K562 (cell line): ENCODE results near the gene BACE2. TPM values are rescaled to one million over a fixed set of nuclear protein-coding genes. Genes with fewer than 3 reads are reported as not detected.
A peak's percentile ranks its signal among the peaks of the same experiment; 100 is the strongest.
"Not testable (repeated sequence)": the region's sequence is repeated elsewhere in the genome, so short reads cannot be mapped to it uniquely, and the experiment has no call there.

Source experiments
- ATAC-seq: fragments of 200-7000 bp; cut with Tn5 transposase; 3 replicates; pipeline ENCODE4 v1.9.1; 2020; ENCODE audit warnings: moderate library complexity
- BruUV-seq: library from RNA; stranded (reverse); fragments of 400-500 nt; replicated peaks from 2 replicates; lab custom pipeline; 2021; lab: Mats Ljungman, UMichigan
- CTCF ChIA-PET: fragments of 300-600 bp; formaldehyde crosslinking; extraction: SDS; loops from one replicate; lab custom pipeline; 2021; ENCODE audit warnings: low intra/inter-chr PET ratio; lab: Yijun Ruan, JAX
- POLR2A ChIA-PET: fragments of 300-600, 350-650 bp; sonication (Branson Sonifier 250); formaldehyde crosslinking; extraction: SDS; loops from one replicate; lab custom pipeline; 2021; ENCODE audit warnings: antibody characterized with exemption, inconsistent platforms; lab: Yijun Ruan, JAX
- DNase-seq, 4 experiments: peaks; one replicate each; pipeline versions ENCODE4 v3.0.0 to v3.0.0-alpha.2; 2011 to 2018; ENCODE audit warnings: low spot score in 3 of 4, mixed read lengths in 3 of 4; ENCODE audit errors: extremely low read depth in 1 of 4
- FAIRE-seq: peaks from 2 replicates; lab custom pipeline; 2011; peaks lifted over from hg19 to GRCh38; lab: Jason Lieb, UNC
- H2AFZ ChIP-seq: 2 replicates; pipeline ENCODE4 v1.6.0; 2011; ENCODE audit warnings: low read depth, low read length, control low read depth, inconsistent platforms
- H3K27ac ChIP-seq: fragments of 200-600 bp; 3 replicates; pipeline ENCODE4 v1.8.0; 2011; ENCODE audit warnings: low read depth, mild to moderate bottlenecking, control low read depth, inconsistent platforms, low read length, moderate library complexity, mixed read lengths; ENCODE audit errors: extremely low read depth
- H3K27me3 ChIP-seq, 2 experiments: fragments of 300-600 bp in 1 of 2; 2 replicates in 1 of 2; 3 replicates in 1 of 2; pipeline versions ENCODE4 v1.6.0 to v1.8.0; 2011; ENCODE audit warnings: inconsistent platforms in 2 of 2, low read length in 2 of 2, mild to moderate bottlenecking in 1 of 2, mixed read lengths in 1 of 2, moderate library complexity in 1 of 2; ENCODE audit not compliant: control insufficient read depth in 2 of 2, insufficient read depth in 2 of 2
- H3K36me3 ChIP-seq: fragments of 300-600 bp; 3 replicates; pipeline ENCODE4 v1.8.0; 2011; ENCODE audit warnings: mild to moderate bottlenecking, low read length, inconsistent platforms; ENCODE audit not compliant: control insufficient read depth, insufficient read depth
- H3K4me1 ChIP-seq, 2 experiments: fragments of 200-600 bp in 1 of 2; replicated peaks in 1 of 2; 2 replicates in 1 of 2; 3 replicates in 1 of 2; pipeline versions ENCODE4 v1.5.1 to v1.8.0; 2011; ENCODE audit warnings: inconsistent platforms in 2 of 2, low read length in 2 of 2, mild to moderate bottlenecking in 1 of 2, mixed read lengths in 1 of 2, moderate library complexity in 1 of 2; ENCODE audit not compliant: control insufficient read depth in 2 of 2, insufficient read depth in 2 of 2
- H3K4me2 ChIP-seq: 2 replicates; pipeline ENCODE4 v1.6.1; 2011; ENCODE audit warnings: low read length, control low read depth, inconsistent platforms, mixed read lengths; ENCODE audit not compliant: insufficient read depth
- H3K4me3 ChIP-seq: fragments of 200-600 bp; sonication (generic), shearing (Covaris generic); 2 replicates; pipeline ENCODE4 v1.5.1; 2016; ENCODE audit warnings: control low read depth, inconsistent platforms
- H3K79me2 ChIP-seq: fragments of 200-600 bp; 3 replicates; pipeline ENCODE4 v1.8.0; 2011; ENCODE audit warnings: low read length, inconsistent platforms; ENCODE audit not compliant: control insufficient read depth, insufficient read depth
- H3K9ac ChIP-seq, 2 experiments: 2 replicates each; pipeline versions ENCODE4 v1.6.0 to v1.6.1; 2011; ENCODE audit warnings: low read depth in 2 of 2, low read length in 2 of 2, control low read depth in 1 of 2, inconsistent platforms in 1 of 2, mild to moderate bottlenecking in 1 of 2, mixed read lengths in 1 of 2; ENCODE audit not compliant: insufficient read depth in 1 of 2
- H3K9me1 ChIP-seq: one replicate; pipeline ENCODE4 v1.6.0; 2011; ENCODE audit warnings: inconsistent platforms, mild to moderate bottlenecking, low read length, moderate library complexity; ENCODE audit not compliant: control insufficient read depth, insufficient read depth
- H3K9me3 ChIP-seq: replicated peaks from 2 replicates; pipeline ENCODE4 v1.5.1; 2011; ENCODE audit warnings: low read depth, low read length, inconsistent platforms; ENCODE audit not compliant: control insufficient read depth, insufficient read depth
- H4K20me1 ChIP-seq: replicated peaks from 2 replicates; pipeline ENCODE4 v1.6.1; 2011; ENCODE audit warnings: low read length, inconsistent platforms, mixed read lengths; ENCODE audit not compliant: control insufficient read depth, insufficient read depth
- FOXK1 ChIP-seq: sonication (generic); formaldehyde crosslinking; IDR thresholded peaks from 2 replicates; pipeline ENCODE4 v1.8.0; 2022; ENCODE audit warnings: missing genetic modification reagents, mild to moderate bottlenecking, borderline replicate concordance
- NRF1 ChIP-seq, 2 experiments: fragments of 450-650 bp; IDR thresholded peaks in 1 of 2; conservative IDR thresholded peaks in 1 of 2; 2 replicates each; pipeline ENCODE4 v1.6.1; 2014; ENCODE audit warnings: mild to moderate bottlenecking in 2 of 2
- RBM25 ChIP-seq: fragments of 200-400 bp; formaldehyde crosslinking; IDR thresholded peaks from 2 replicates; pipeline ENCODE4 v1.6.1; 2018; ENCODE audit warnings: low read length, low read depth, moderate library complexity; ENCODE audit not compliant: severe bottlenecking
- ZNF146 ChIP-seq: IDR thresholded peaks from one replicate; pipeline ENCODE4 v1.6.1; 2018; ENCODE audit warnings: missing compliant biosample characterization; ENCODE audit not compliant: unreplicated experiment
- ZNF232 ChIP-seq: sonication (generic); formaldehyde crosslinking; IDR thresholded peaks from 2 replicates; pipeline ENCODE4 v1.8.0; 2022; ENCODE audit warnings: mild to moderate bottlenecking, missing genetic modification reagents
- WGBS: fragments of 100-300 bp; shearing (Covaris generic); methylation state at CpG from one replicate; pipeline ENCODE4 v1.1.6; 2016; ENCODE audit warnings: low coverage, mixed read lengths; ENCODE audit not compliant: insufficient coverage; ENCODE audit errors: missing lambda C conversion rate; 5-methylcytosine and 5-hydroxymethylcytosine counted together
- in situ Hi-C: fragments of 300-500 bp; cut with MboI; formaldehyde crosslinking; loops from 4 replicates; pipeline ENCODE4 v1.15.0; 2018; ENCODE audit warnings: inconsistent platforms, mixed read lengths
- intact Hi-C: fragments of 100-400 bp; cut with micrococcal nuclease; formaldehyde crosslinking; loops from 2 replicates; pipeline ENCODE4 v1.14.2; 2022
- polyA plus RNA-seq, 8 experiments: library from polyadenylated mRNA; depleted of rRNA in 4 of 8; stranded (reverse) in 5 of 8; unstranded in 3 of 8; fragments of >200 nt; fragmentation: Nextera tagmentation in 2 of 8; fragmentation: Illumina TruSeq in 1 of 8; extraction: Ambion mirVana in 2 of 8; extraction: Trizol in 1 of 8; gene quantifications; 2 replicates each; pipeline versions ENCODE4 v1.2.1 to v1.2.3, GENCODE V29; 2011 to 2014; ENCODE audit warnings: inconsistent platforms in 1 of 8, missing spikeins in 1 of 8
- total RNA-seq, 7 experiments: library from RNA; depleted of rRNA in 6 of 7; stranded (reverse); fragments of >200 nt in 6 of 7; fragmentation: Illumina TruSeq in 2 of 7; extraction: Trizol in 2 of 7; gene quantifications; 2 replicates each; pipeline versions ENCODE4 v1.2.1 to v1.2.3, GENCODE V29; 2011 to 2021; ENCODE audit warnings: low replicate concordance in 1 of 7

BACE2 gene
- total and polyA plus RNA-seq, 9 of the 15 experiments (the other 6 are each of a cell fraction or from before 2014, with no cell fraction given), result 0.05 to 0.24 (median 0.15) TPM; not detected in 2

GRCh38 chr21:41256231-41256630, 88.3 kb downstream of the BACE2 start:
- WGBS, result 32% methylated on average over 1 of the region's 1 CpG
- in situ Hi-C loops, H3K4me1 ChIP-seq, H3K27me3 ChIP-seq, H3K9ac ChIP-seq, intact Hi-C loops, H3K27ac ChIP-seq, H3K4me2 ChIP-seq, H3K9me3 ChIP-seq, POLR2A ChIA-PET, H3K4me3 ChIP-seq, H3K36me3 ChIP-seq, DNase-seq, H4K20me1 ChIP-seq, ATAC-seq, CTCF ChIA-PET, H3K79me2 ChIP-seq, FAIRE-seq, H2AFZ ChIP-seq, BruUV-seq, H3K9me1 ChIP-seq: not testable (repeated sequence)
- TF ChIP-seq RBM25, result peak; percentile 23
- peak; percentile 50 for TF ChIP-seq ZNF146 (CRISPR knock-in tag)

- WGBS, result 1% methylated on average over 22 of the region's 22 CpGs
- Histone ChIP-seq H3K9me1 (no peaks in the 10 kb centered on the region), H2AFZ (no peak overlapping the region), H3K27me3 (no peaks in the 10 kb centered on the region; a peak in 2 of 5 replicates), H3K27ac (no peak overlapping the region), H3K4me2 (no peak overlapping the region), H3K9me3 (no peaks in the 10 kb centered on the region), H3K79me2 (no peaks in the 10 kb centered on the region), H3K36me3 (no peaks in the 10 kb centered on the region), H3K9ac (no peak overlapping the region), H3K4me3 (no peak overlapping the region), H4K20me1 (no peaks in the 10 kb centered on the region), H3K4me1 (no peaks in the 10 kb centered on the region)
- in situ Hi-C loops (no loop called here), intact Hi-C loops (no loop called here)
- DNase-seq (no peak), ATAC-seq (no peak), FAIRE-seq (no peak)
- no TSS peak for BruUV-seq
- TF ChIP-seq NRF1 (conservative IDR thresholded peaks at IDR 0.05 in 1 of 2, IDR thresholded peaks at IDR 0.05 in 1 of 2), result peak in 1 of 2 experiments; percentile 32; a peak in 1 of 4 replicates
- no peak for TF ChIP-seq ZNF232 (CRISPR knock-in tag)
- no peak for TF ChIP-seq FOXK1 (CRISPR knock-in tag)
- ChIA-PET POLR2A (interaction anchor here (0.6 kb wide), 1 partner anchor 70 kb away, joined by 3 read pairs; no protein-coding TSS in a partner anchor), CTCF (no interaction called here)
These were observed 89.1 kb downstream of the BACE2 start for GRCh38 chr21:41256771-41257702.
